K562 (cell line): ENCODE measurements around the gene TRIM44. TPM values are rescaled to one million over a fixed set of nuclear protein-coding genes. Genes with fewer than 3 reads are reported as not detected.

Experiments used
- ATAC-seq: fragments of 200-7000 bp; cut with Tn5 transposase; 3 replicates; pipeline ENCODE4 v1.9.1; 2020; ENCODE audit warnings: moderate library complexity
- BruUV-seq: library from RNA; stranded (reverse); fragments of 400-500 nt; replicated peaks from 2 replicates; lab custom pipeline; 2021; lab: Mats Ljungman, UMichigan
- CTCF ChIA-PET: fragments of 300-600 bp; formaldehyde crosslinking; extraction: SDS; loops from one replicate; lab custom pipeline; 2021; ENCODE audit warnings: low intra/inter-chr PET ratio; lab: Yijun Ruan, JAX
- POLR2A ChIA-PET: fragments of 300-600, 350-650 bp; sonication (Branson Sonifier 250); formaldehyde crosslinking; extraction: SDS; loops from one replicate; lab custom pipeline; 2021; ENCODE audit warnings: antibody characterized with exemption, inconsistent platforms; lab: Yijun Ruan, JAX
- DNase-seq, 4 experiments: peaks; one replicate each; pipeline versions ENCODE4 v3.0.0 to v3.0.0-alpha.2; 2011 to 2018; ENCODE audit warnings: low spot score in 3 of 4, mixed read lengths in 3 of 4; ENCODE audit errors: extremely low read depth in 1 of 4
- FAIRE-seq: peaks from 2 replicates; lab custom pipeline; 2011; peaks lifted over from hg19 to GRCh38; lab: Jason Lieb, UNC
- H2AFZ ChIP-seq: 2 replicates; pipeline ENCODE4 v1.6.0; 2011; ENCODE audit warnings: low read depth, low read length, control low read depth, inconsistent platforms
- H3K27ac ChIP-seq: fragments of 200-600 bp; 3 replicates; pipeline ENCODE4 v1.8.0; 2011; ENCODE audit warnings: low read depth, mild to moderate bottlenecking, control low read depth, inconsistent platforms, low read length, moderate library complexity, mixed read lengths; ENCODE audit errors: extremely low read depth
- H3K27me3 ChIP-seq, 2 experiments: fragments of 300-600 bp in 1 of 2; 2 replicates in 1 of 2; 3 replicates in 1 of 2; pipeline versions ENCODE4 v1.6.0 to v1.8.0; 2011; ENCODE audit warnings: inconsistent platforms in 2 of 2, low read length in 2 of 2, mild to moderate bottlenecking in 1 of 2, mixed read lengths in 1 of 2, moderate library complexity in 1 of 2; ENCODE audit not compliant: control insufficient read depth in 2 of 2, insufficient read depth in 2 of 2
- H3K36me3 ChIP-seq: fragments of 300-600 bp; 3 replicates; pipeline ENCODE4 v1.8.0; 2011; ENCODE audit warnings: mild to moderate bottlenecking, low read length, inconsistent platforms; ENCODE audit not compliant: control insufficient read depth, insufficient read depth
- H3K4me1 ChIP-seq, 2 experiments: fragments of 200-600 bp in 1 of 2; replicated peaks in 1 of 2; 2 replicates in 1 of 2; 3 replicates in 1 of 2; pipeline versions ENCODE4 v1.5.1 to v1.8.0; 2011; ENCODE audit warnings: inconsistent platforms in 2 of 2, low read length in 2 of 2, mild to moderate bottlenecking in 1 of 2, mixed read lengths in 1 of 2, moderate library complexity in 1 of 2; ENCODE audit not compliant: control insufficient read depth in 2 of 2, insufficient read depth in 2 of 2
- H3K4me2 ChIP-seq: 2 replicates; pipeline ENCODE4 v1.6.1; 2011; ENCODE audit warnings: low read length, control low read depth, inconsistent platforms, mixed read lengths; ENCODE audit not compliant: insufficient read depth
- H3K4me3 ChIP-seq: fragments of 200-600 bp; sonication (generic), shearing (Covaris generic); 2 replicates; pipeline ENCODE4 v1.5.1; 2016; ENCODE audit warnings: control low read depth, inconsistent platforms
- H3K79me2 ChIP-seq: fragments of 200-600 bp; 3 replicates; pipeline ENCODE4 v1.8.0; 2011; ENCODE audit warnings: low read length, inconsistent platforms; ENCODE audit not compliant: control insufficient read depth, insufficient read depth
- H3K9ac ChIP-seq, 2 experiments: 2 replicates each; pipeline versions ENCODE4 v1.6.0 to v1.6.1; 2011; ENCODE audit warnings: low read depth in 2 of 2, low read length in 2 of 2, control low read depth in 1 of 2, inconsistent platforms in 1 of 2, mild to moderate bottlenecking in 1 of 2, mixed read lengths in 1 of 2; ENCODE audit not compliant: insufficient read depth in 1 of 2
- H3K9me1 ChIP-seq: one replicate; pipeline ENCODE4 v1.6.0; 2011; ENCODE audit warnings: inconsistent platforms, mild to moderate bottlenecking, low read length, moderate library complexity; ENCODE audit not compliant: control insufficient read depth, insufficient read depth
- H3K9me3 ChIP-seq: replicated peaks from 2 replicates; pipeline ENCODE4 v1.5.1; 2011; ENCODE audit warnings: low read depth, low read length, inconsistent platforms; ENCODE audit not compliant: control insufficient read depth, insufficient read depth
- H4K20me1 ChIP-seq: replicated peaks from 2 replicates; pipeline ENCODE4 v1.6.1; 2011; ENCODE audit warnings: low read length, inconsistent platforms, mixed read lengths; ENCODE audit not compliant: control insufficient read depth, insufficient read depth
- ATF6 ChIP-seq: sonication (generic); formaldehyde crosslinking; IDR thresholded peaks from 2 replicates; pipeline ENCODE4 v1.4.0; 2020; ENCODE audit warnings: mild to moderate bottlenecking, missing genetic modification reagents
- BCOR ChIP-seq: fragments of 450-650 bp; IDR thresholded peaks from 2 replicates; pipeline ENCODE4 v1.6.1; 2016
- CBX2 ChIP-seq: fragments of 200-600 bp; sonication (generic); IDR thresholded peaks from one replicate; pipeline ENCODE4 v1.6.1; 2012; ENCODE audit warnings: mild to moderate bottlenecking, low read length, inconsistent platforms; ENCODE audit not compliant: insufficient read depth, poor library complexity, severe bottlenecking
- GABPB1 ChIP-seq: sonication (generic); formaldehyde crosslinking; IDR thresholded peaks from 2 replicates; pipeline ENCODE4 v1.8.0; 2022; ENCODE audit warnings: mild to moderate bottlenecking, missing genetic modification reagents
- POLR2G ChIP-seq: fragments of 200-400 bp; formaldehyde crosslinking; IDR thresholded peaks from 2 replicates; pipeline ENCODE4 v1.6.1; 2017; ENCODE audit warnings: low read depth, mild to moderate bottlenecking, antibody characterized with exemption, low read length, moderate library complexity
- SIN3B ChIP-seq: fragments of 450-650 bp; IDR thresholded peaks from 2 replicates; pipeline ENCODE4 v1.6.1; 2017; ENCODE audit warnings: low read depth, mild to moderate bottlenecking, moderate library complexity
- SIX5 ChIP-seq, 2 experiments: IDR thresholded peaks; 2 replicates each; pipeline ENCODE4 v1.6.1; 2011; ENCODE audit warnings: low read length in 2 of 2, borderline replicate concordance in 1 of 2, low read depth in 1 of 2, mild to moderate bottlenecking in 1 of 2, moderate library complexity in 1 of 2; ENCODE audit not compliant: insufficient read depth in 1 of 2
- ZNF253 ChIP-seq: fragments of 250-450 bp; sonication (Bioruptor Pico); conservative IDR thresholded peaks from 2 replicates; pipeline ENCODE4 v1.6.1; 2021; ENCODE audit warnings: mild to moderate bottlenecking
- WGBS: fragments of 100-300 bp; shearing (Covaris generic); methylation state at CpG from one replicate; pipeline ENCODE4 v1.1.6; 2016; ENCODE audit warnings: low coverage, mixed read lengths; ENCODE audit not compliant: insufficient coverage; ENCODE audit errors: missing lambda C conversion rate; 5-methylcytosine and 5-hydroxymethylcytosine counted together
- in situ Hi-C: fragments of 300-500 bp; cut with MboI; formaldehyde crosslinking; loops from 4 replicates; pipeline ENCODE4 v1.15.0; 2018; ENCODE audit warnings: inconsistent platforms, mixed read lengths
- intact Hi-C: fragments of 100-400 bp; cut with micrococcal nuclease; formaldehyde crosslinking; loops from 2 replicates; pipeline ENCODE4 v1.14.2; 2022
- polyA plus RNA-seq, 8 experiments: library from polyadenylated mRNA; depleted of rRNA in 4 of 8; stranded (reverse) in 5 of 8; unstranded in 3 of 8; fragments of >200 nt; fragmentation: Nextera tagmentation in 2 of 8; fragmentation: Illumina TruSeq in 1 of 8; extraction: Ambion mirVana in 2 of 8; extraction: Trizol in 1 of 8; gene quantifications; 2 replicates each; pipeline versions ENCODE4 v1.2.1 to v1.2.3, GENCODE V29; 2011 to 2014; ENCODE audit warnings: inconsistent platforms in 1 of 8, missing spikeins in 1 of 8
- total RNA-seq, 7 experiments: library from RNA; depleted of rRNA in 6 of 7; stranded (reverse); fragments of >200 nt in 6 of 7; fragmentation: Illumina TruSeq in 2 of 7; extraction: Trizol in 2 of 7; gene quantifications; 2 replicates each; pipeline versions ENCODE4 v1.2.1 to v1.2.3, GENCODE V29; 2011 to 2021; ENCODE audit warnings: low replicate concordance in 1 of 7
- TF ChIP-seq, protein P1 (sequence below): fragments of 150-350 bp; conservative IDR thresholded peaks from 2 replicates; pipeline ENCODE4 v1.6.1; 2014; ENCODE audit warnings: low read length
- TF ChIP-seq, protein P2 (sequence below), 2 experiments: fragments of 200-800 bp in 1 of 2; sonication (Bioruptor generic) in 1 of 2; sonication (generic) in 1 of 2; formaldehyde crosslinking in 1 of 2; IDR thresholded peaks in 1 of 2; conservative IDR thresholded peaks in 1 of 2; 2 replicates each; pipeline versions ENCODE4 v1.5.0 to v1.6.1; 2016 to 2020; ENCODE audit warnings: missing compliant biosample characterization in 1 of 2, missing genetic modification characterization in 1 of 2, missing genetic modification reagents in 1 of 2
- TF ChIP-seq, protein P3 (sequence below): fragments of 450-650 bp; formaldehyde crosslinking; IDR thresholded peaks from 2 replicates; pipeline ENCODE4 v1.4.0; 2020; ENCODE audit warnings: mild to moderate bottlenecking
- TF ChIP-seq, protein P4 (sequence below): fragments of 250-450 bp; sonication (Bioruptor Pico); IDR thresholded peaks from 2 replicates; pipeline ENCODE4 v1.4.0; 2020

Gene TRIM44
- total and polyA plus RNA-seq, 9 of the 15 experiments (the other 6 are each of a cell fraction or from before 2014, with no cell fraction given) = 8.3 to 105 (median 37.2) TPM

DNA sequence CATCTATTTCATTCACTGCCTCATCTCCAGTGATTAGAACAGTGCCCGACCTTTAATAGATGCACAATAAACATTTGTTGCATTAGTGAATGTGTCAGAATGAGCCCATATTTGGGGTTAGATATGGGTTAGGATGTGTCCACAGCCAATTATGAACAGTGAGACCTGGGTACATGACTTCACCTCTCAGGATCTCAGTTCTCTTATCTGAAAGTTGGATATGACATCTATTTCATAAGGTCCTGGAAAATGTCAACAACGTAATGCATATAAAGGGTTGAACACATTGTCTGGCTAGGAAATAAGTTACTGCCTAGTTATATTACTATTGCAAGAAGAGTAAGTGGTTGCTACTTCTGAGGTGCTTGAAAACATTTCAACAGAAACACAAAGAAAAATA is 201.6 kb downstream of the TRIM44 start (continued):
- TF ChIP-seq BCOR = no peak

- FAIRE-seq (no peak), ATAC-seq (no peak), DNase-seq (no peak)
- Histone ChIP-seq H2AFZ (no peak overlapping the region), H4K20me1 (no peaks in the 10 kb centered on the region), H3K4me2 (no peak overlapping the region), H3K27ac (no peak overlapping the region), H3K36me3 (no peaks in the 10 kb centered on the region), H3K9ac (no peak overlapping the region), H3K9me3 (no peaks in the 10 kb centered on the region), H3K4me3 (no peak overlapping the region), H3K9me1 (no peaks in the 10 kb centered on the region), H3K79me2 (no peaks in the 10 kb centered on the region), H3K27me3 (peaks cover 0 to 2% of the 10 kb centered on the region in 2 experiments; a peak in 2 of 5 replicates), H3K4me1 (no peaks in the 10 kb centered on the region)
- intact Hi-C loops = no loop called here
- CTCF ChIA-PET = no interaction called here
- in situ Hi-C loops = no loop called here
- BruUV-seq = no TSS peak
- WGBS = 0% methylated on average over 1 of the region's 1 CpG
- POLR2A ChIA-PET = no interaction called here
- TF ChIP-seq SIN3B (no peak), POLR2G (no peak), ATF6 (CRISPR knock-in tag) (no peak), CBX2 (no peak), GABPB1 (no peak), SIX5 (IDR thresholded peaks at IDR 0.05; ENCODE audit: borderline replicate concordance in 1 of 2, insufficient read depth in 1 of 2, low read depth in 1 of 2, low read length in 2 of 2) (no peak), ZNF253 (no peak)
- TF ChIP-seq, protein P1, sequence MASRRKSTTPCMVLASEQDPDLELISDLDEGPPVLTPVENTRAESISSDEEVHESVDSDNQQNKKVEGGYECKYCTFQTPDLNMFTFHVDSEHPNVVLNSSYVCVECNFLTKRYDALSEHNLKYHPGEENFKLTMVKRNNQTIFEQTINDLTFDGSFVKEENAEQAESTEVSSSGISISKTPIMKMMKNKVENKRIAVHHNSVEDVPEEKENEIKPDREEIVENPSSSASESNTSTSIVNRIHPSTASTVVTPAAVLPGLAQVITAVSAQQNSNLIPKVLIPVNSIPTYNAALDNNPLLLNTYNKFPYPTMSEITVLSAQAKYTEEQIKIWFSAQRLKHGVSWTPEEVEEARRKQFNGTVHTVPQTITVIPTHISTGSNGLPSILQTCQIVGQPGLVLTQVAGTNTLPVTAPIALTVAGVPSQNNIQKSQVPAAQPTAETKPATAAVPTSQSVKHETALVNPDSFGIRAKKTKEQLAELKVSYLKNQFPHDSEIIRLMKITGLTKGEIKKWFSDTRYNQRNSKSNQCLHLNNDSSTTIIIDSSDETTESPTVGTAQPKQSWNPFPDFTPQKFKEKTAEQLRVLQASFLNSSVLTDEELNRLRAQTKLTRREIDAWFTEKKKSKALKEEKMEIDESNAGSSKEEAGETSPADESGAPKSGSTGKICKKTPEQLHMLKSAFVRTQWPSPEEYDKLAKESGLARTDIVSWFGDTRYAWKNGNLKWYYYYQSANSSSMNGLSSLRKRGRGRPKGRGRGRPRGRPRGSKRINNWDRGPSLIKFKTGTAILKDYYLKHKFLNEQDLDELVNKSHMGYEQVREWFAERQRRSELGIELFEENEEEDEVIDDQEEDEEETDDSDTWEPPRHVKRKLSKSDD = no peak
- TF ChIP-seq, protein P2, sequence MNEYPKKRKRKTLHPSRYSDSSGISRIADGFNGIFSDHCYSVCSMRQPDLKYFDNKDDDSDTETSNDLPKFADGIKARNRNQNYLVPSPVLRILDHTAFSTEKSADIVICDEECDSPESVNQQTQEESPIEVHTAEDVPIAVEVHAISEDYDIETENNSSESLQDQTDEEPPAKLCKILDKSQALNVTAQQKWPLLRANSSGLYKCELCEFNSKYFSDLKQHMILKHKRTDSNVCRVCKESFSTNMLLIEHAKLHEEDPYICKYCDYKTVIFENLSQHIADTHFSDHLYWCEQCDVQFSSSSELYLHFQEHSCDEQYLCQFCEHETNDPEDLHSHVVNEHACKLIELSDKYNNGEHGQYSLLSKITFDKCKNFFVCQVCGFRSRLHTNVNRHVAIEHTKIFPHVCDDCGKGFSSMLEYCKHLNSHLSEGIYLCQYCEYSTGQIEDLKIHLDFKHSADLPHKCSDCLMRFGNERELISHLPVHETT (CRISPR knock-in tag; conservative IDR thresholded peaks at IDR 0.05 in 1 of 2, IDR thresholded peaks at IDR 0.05 in 1 of 2) = no peak
- TF ChIP-seq, protein P3, sequence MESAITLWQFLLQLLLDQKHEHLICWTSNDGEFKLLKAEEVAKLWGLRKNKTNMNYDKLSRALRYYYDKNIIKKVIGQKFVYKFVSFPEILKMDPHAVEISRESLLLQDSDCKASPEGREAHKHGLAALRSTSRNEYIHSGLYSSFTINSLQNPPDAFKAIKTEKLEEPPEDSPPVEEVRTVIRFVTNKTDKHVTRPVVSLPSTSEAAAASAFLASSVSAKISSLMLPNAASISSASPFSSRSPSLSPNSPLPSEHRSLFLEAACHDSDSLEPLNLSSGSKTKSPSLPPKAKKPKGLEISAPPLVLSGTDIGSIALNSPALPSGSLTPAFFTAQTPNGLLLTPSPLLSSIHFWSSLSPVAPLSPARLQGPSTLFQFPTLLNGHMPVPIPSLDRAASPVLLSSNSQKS (CRISPR knock-in tag) = no peak
- TF ChIP-seq, protein P4, sequence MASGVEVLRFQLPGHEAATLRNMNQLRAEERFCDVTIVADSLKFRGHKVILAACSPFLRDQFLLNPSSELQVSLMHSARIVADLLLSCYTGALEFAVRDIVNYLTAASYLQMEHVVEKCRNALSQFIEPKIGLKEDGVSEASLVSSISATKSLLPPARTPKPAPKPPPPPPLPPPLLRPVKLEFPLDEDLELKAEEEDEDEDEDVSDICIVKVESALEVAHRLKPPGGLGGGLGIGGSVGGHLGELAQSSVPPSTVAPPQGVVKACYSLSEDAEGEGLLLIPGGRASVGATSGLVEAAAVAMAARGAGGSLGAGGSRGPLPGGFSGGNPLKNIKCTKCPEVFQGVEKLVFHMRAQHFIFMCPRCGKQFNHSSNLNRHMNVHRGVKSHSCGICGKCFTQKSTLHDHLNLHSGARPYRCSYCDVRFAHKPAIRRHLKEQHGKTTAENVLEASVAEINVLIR (CRISPR knock-in tag) = no peak
Observed at GRCh38 chr11:35866601-35867000, 204.0 kb downstream of the TRIM44 start.
